GM18520 (cell line): Measurements from ENCODE around the gene NEB.
"Not testable (repeated sequence)": the region's sequence is repeated elsewhere in the genome, so short reads cannot be mapped to it uniquely, and the experiment has no call there.

ENCODE experiments used
- ATAC-seq: cut with Tn5 transposase; IDR thresholded peaks from one replicate; pipeline ENCODE4 v1.9.1; 2021; ENCODE audit not compliant: unreplicated experiment

Gene NEB

DNA sequence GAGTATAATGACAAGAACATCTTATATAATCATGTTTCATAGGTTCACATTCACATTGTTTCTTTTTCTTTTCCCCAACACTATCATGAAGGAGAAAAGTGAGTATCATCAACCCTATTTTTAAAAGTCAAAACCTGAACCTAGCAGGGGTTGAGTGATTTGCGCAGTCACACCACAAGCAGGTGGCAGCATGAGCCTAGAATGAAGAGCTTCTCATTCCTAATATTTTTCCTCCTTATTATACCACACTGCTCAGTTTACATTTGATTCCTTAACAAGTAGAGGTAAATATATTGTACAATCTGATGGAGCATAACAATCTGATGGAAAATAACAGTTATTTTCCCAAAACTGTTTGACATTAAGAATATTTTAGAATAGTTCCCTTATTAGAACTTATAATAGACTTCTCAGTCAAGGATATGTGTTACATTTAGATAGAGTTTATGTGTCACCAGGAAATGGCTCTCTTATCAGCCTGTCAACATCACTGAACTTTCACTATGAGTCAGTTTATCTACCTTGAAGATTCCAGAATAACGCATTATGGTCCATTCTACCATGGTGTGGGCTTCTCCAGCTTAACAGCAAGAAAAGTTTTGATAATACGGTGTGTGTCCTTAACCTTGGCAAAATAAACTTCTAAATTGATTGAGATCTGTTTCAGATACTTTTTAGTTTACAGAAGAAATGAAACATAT, 119.5 kb downstream of the NEB start:
- no peak for ATAC-seq

DNA sequence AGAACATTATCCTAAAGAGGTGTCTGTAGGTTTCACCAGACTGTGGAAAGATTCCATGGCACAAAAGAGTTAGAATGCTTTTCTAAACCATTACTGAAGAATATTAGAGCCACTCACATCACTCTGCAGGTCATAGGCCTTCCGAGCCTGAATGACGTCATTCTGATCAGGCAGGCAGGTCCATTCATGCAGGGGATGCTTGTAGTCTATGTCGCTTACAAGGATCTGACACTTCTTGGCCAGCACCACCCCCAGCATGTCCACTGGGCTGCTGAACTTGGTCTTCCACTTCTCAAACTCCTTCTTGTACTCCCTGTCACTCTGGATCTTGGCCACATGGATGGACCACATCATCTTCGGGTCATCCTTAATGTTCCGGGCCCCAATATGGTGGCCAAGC, 120.1 kb downstream of the NEB start:
- no peak for ATAC-seq

DNA sequence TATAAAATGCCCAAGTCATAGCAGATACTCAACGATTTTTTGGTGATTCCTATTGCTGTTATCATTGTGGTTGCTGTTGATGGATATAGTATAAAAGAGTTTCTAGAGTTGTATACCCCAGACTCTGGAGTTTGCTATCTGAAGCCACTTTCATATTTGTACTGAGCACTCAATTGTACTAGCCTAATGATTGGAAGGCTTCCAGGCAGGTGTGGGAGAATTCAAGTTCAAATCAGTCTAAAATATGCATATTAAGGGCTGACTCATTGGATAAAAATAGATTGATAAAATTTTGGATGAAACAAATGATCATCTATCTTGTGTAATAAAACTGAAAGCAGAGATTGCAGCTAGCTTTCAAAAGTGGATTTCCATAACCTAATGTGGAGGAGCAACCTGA, 122.9 kb downstream of the NEB start:
- no peak for ATAC-seq

DNA sequence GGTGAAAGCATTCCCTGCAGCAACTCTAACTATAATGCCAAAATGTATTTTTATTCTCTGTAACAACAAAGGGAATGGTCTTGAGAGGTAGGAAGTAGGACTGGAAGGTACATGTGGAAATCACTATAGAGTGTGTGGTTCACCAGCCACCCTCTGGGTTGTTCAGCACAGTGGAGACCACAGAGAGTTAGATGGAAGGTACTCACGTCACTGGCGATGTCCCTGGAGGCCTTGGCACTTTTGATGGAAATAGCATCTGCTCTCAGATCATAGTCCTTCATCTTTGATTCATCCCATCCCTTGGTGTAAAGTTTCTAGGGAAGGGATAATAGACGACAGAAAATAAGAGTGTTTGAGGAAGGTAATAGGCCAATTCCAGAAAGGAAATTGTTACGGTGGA, 124.0 kb downstream of the NEB start:
- ATAC-seq = no peak

GRCh38 chr2:151609705-151610104, 124.6 kb downstream of the NEB start:
- ATAC-seq = no peak

DNA sequence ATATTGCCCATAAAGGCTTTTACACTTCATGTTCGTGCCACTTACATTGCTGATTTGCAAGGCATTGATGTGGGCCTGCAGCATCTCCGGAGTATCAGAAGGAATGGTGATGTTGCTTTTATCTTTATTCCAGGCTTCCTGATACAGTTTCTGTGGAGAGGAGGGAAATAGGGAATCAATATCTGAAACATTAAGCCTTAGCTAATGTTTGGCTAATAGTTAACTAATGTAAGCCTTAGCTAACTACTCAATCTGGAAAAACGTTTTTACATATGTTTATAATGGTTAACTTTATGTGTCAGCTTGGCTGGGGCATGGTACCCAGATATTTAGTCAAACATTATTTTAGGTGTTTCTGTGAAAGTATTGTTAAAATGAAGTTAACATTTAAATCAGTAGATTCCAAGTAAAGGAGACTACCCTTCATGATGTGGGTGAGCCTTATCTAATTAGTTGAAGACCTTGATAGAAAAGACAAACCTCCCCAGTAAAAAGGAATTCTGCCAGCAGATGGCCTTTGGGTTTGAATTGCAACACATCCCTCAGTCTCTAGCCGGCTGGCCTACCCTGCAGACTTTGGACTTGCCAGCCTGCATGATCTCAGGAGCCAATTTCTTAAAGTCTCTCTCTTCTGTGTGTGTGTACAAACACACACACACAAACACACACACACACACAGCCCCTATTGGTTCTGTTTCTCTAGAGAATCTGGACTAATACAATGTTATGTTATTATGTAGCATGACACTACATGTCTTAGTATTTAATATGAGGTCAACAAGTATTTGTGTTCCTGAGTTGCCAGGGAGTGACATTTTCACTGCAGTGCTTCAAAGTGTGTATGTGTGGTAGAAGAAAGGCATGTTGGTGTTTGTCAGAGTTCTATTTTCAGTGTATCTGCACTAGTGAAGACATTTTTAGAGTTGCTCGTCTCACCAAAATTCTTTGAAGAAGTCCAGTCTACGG, 126.5 kb downstream of the NEB start:
- not testable (repeated sequence) for ATAC-seq

- not testable (repeated sequence) for ATAC-seq
Measured at GRCh38 chr2:151603530-151603929, 130.7 kb downstream of the NEB start.

DNA sequence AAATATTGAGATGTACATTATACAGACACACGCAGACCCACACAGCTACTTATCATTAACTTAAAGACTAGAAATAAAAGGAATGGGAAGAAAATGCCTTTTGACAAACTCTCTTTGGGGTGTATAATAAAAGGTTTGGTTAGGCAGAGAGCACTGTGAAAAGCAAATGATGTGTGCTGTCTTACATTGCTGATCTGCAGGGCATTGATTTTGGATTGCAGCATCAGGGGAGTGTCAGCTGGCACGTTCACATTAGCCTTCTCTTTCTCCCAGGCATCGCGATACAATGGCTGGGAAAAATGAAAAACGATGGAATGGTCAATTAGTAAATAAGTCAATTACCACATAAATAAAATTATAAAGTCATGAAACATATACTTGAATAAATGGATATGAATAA, 131.9 kb downstream of the NEB start:
- ATAC-seq = not testable (repeated sequence)

DNA sequence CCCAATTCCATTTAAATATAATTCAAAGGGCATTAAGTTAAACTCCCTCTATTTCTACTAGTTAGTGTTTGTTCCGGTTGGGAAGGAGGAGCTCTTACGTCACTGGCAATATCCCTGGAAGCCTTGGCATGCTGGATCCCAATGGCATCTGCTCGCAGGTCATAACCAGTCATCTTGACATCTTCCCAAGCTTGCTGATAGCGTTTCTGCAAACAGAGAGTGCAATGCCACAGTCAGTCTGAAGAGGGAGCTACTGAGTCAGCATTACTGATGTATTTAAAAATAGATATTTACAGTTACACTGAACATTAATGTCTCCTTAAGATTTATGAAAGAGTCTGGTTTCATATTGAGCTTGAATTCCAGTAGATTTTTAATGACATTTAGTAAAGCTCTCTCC, 132.5 kb downstream of the NEB start:
- not testable (repeated sequence) for ATAC-seq

- ATAC-seq = not testable (repeated sequence)
Measured at GRCh38 chr2:151596903-151597608, 137.2 kb downstream of the NEB start.

DNA sequence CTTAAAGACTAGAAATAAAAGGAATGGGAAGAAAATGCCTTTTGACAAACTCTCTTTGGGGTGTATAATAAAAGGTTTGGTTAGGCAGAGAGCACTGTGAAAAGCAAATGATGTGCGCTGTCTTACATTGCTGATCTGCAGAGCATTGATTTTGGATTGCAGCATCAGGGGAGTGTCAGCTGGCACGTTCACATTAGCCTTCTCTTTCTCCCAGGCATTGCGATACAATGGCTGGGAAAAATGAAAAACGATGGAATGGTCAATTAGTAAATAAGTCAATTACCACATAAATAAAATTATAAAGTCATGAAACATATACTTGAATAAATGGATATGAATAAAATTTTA, 142.4 kb downstream of the NEB start:
- ATAC-seq = not testable (repeated sequence)

DNA sequence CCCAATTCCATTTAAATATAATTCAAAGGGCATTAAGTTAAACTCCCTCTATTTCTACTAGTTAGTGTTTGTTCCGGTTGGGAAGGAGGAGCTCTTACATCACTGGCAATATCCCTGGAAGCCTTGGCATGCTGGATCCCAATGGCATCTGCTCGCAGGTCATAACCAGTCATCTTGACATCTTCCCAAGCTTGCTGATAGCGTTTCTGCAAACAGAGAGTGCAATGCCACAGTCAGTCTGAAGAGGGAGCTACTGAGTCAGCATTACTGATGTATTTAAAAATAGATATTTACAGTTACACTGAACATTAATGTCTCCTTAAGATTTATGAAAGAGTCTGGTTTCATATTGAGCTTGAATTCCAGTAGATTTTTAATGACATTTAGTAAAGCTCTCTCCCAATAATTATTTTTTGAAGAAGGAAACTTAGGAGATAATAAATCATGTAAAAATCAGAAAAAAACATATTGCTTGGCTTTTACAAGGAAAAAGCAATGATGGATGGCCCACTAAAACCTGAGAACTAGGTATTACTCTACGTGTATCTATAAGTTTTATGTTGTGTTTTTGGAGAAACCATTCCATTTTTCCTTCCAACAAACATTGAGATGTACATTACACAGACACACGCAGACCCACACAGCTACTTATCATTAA, 142.9 kb downstream of the NEB start:
- ATAC-seq = not testable (repeated sequence)

GRCh38 chr2:151581300-151581699, 153.0 kb downstream of the NEB start:
- ATAC-seq = not testable (repeated sequence)

DNA sequence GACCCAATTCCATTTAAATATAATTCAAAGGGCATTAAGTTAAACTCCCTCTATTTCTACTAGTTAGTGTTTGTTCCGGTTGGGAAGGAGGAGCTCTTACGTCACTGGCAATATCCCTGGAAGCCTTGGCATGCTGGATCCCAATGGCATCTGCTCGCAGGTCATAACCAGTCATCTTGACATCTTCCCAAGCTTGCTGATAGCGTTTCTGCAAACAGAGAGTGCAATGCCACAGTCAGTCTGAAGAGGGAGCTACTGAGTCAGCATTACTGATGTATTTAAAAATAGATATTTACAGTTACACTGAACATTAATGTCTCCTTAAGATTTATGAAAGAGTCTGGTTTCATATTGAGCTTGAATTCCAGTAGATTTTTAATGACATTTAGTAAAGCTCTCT, 153.6 kb downstream of the NEB start:
- ATAC-seq = not testable (repeated sequence)

GRCh38 chr2:151577116-151577515, 157.2 kb downstream of the NEB start:
- ATAC-seq = no peak

GRCh38 chr2:151576080-151576479, 158.2 kb downstream of the NEB start:
- ATAC-seq = no peak

DNA sequence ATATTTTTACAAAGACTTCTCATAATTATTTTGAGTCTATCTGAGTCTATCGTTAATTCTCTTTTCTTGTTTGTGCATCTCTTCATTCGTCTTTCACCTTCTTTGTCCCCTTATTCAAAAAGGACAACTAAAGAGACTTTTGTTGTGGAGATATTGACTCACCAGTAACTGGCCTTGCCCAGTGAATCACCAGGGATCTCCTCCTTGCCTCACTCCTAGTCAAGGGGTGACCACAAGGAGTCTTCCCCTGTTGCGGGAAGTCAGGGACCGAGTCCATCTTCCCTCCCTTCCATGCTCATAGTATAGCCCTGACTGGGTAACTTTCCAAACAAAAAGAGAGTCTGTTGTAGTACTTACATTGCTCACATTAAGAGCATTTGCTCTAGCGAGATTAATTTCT, 158.9 kb downstream of the NEB start:
- no peak for ATAC-seq

GRCh38 chr2:151570191-151570590, 164.1 kb downstream of the NEB start:
- no peak for ATAC-seq

DNA sequence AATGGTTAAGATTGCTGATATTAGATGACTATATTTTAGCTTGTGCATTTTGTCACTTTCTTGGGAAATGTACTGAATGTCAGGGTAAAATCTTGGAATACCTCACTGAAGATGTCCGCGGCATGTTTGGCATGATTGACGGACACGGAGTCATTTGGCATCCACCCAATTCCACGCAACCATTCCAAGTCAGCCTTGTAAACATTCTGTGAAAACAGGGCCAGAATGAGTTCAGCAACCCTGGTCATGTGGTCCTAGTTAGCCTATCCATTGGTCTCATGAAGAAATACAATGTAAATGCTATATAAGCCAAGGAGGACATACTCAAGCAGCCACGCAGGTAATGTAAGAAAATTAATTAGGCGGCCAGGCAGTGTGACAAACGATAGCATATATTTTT, 165.1 kb downstream of the NEB start:
- no peak for ATAC-seq

DNA sequence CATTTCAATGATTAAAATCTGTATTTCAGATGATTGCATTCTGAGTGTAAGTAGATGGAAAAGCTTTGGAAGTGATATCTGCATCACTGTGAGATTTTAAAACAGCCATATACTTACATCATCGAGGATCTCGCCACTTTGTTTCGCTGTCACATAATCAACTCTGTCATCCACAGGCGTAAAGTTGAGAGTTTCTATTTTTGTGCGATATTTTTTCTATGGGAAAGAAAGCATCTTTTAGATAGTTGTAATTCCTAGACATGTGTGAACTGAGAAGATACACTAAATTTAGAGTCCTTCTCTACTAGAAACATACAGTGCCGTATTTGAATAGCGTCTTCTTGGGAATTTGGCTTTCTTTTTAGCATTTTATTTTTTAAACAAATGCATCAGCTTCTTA, 165.8 kb downstream of the NEB start:
- no peak for ATAC-seq

DNA sequence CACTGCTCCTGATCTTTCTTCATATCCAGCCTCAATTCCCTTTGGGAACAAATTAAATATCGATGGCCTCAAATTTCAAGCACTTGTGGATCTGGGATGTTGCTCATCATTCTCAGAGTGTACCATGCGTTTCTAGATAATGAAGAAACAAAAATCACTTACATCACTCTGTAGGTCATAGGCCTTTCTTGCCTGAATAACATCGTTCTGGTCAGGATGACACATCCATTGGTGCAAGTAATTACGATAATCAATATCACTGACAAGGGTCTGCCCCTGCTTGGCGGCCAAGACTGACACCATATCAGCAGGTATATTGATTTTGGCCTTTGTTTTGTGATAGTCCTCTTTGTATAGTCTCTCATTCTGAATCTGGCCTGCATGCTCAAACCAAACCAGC, 167.3 kb downstream of the NEB start:
- ATAC-seq = no peak
